IMR-90 (cell line): Measurements from ENCODE around the gene TRDN. TPM values are rescaled to one million over a fixed set of nuclear protein-coding genes. Genes with fewer than 3 reads are reported as not detected.

Experiments used
- ATAC-seq: fragments of 200-7000 bp; cut with Tn5 transposase; 2 replicates; pipeline ENCODE4 v1.9.1; 2020; ENCODE audit warnings: low read depth, mild to moderate bottlenecking, moderate library complexity
- BruUV-seq: library from RNA; stranded (reverse); fragments of 400-500 nt; replicated peaks from 2 replicates; lab custom pipeline; 2021; lab: Mats Ljungman, UMichigan
- CTCF ChIA-PET: fragments of 300-600 bp; formaldehyde crosslinking; extraction: SDS; loops from one replicate; lab custom pipeline; 2021; ENCODE audit warnings: antibody characterized with exemption; lab: Yijun Ruan, JAX
- POLR2A ChIA-PET: fragments of 300-600 bp; sonication (Branson Sonifier 250); formaldehyde crosslinking; loops from one replicate; lab custom pipeline; 2022; ENCODE audit warnings: antibody characterized with exemption; ENCODE audit not compliant: unreplicated experiment; lab: Charles Lee
- DNase-seq: peaks from one replicate; pipeline ENCODE4 v3.0.0; 2013
- H2AFZ ChIP-seq: replicated peaks from 2 replicates; pipeline ENCODE3; 2013; ENCODE audit warnings: low read length, mild to moderate bottlenecking; ENCODE audit not compliant: poor library complexity
- H2AK5ac ChIP-seq: 2 replicates; pipeline ENCODE4 v1.6.1; 2013; ENCODE audit warnings: low read depth, low read length, inconsistent platforms
- H2AK9ac ChIP-seq: replicated peaks from 2 replicates; pipeline ENCODE3; 2013; ENCODE audit warnings: mild to moderate bottlenecking, low read depth, low read length, moderate library complexity; ENCODE audit not compliant: poor library complexity
- H2BK120ac ChIP-seq: 2 replicates; pipeline ENCODE4 v1.6.1; 2013; ENCODE audit warnings: low read depth, low read length, inconsistent platforms
- H2BK15ac ChIP-seq: 3 replicates; pipeline ENCODE4 v1.6.1; 2013; ENCODE audit warnings: low read depth, low read length, inconsistent platforms
- H2BK20ac ChIP-seq: 2 replicates; pipeline ENCODE4 v1.6.1; 2013; ENCODE audit warnings: low read depth, mild to moderate bottlenecking, inconsistent platforms, low read length, moderate library complexity
- H2BK5ac ChIP-seq: 2 replicates; pipeline ENCODE4 v1.6.1; 2013; ENCODE audit warnings: mild to moderate bottlenecking, low read depth, low read length, inconsistent platforms; ENCODE audit not compliant: poor library complexity, severe bottlenecking
- H3K14ac ChIP-seq: replicated peaks from 2 replicates; pipeline ENCODE4 v1.6.1; 2013; ENCODE audit warnings: low read depth, low read length, inconsistent platforms
- H3K18ac ChIP-seq: 2 replicates; pipeline ENCODE4 v1.6.1; 2013; ENCODE audit warnings: low read depth, low read length, control low read depth
- H3K23ac ChIP-seq: 2 replicates; pipeline ENCODE4 v1.6.1; 2013; ENCODE audit warnings: low read depth, low read length, inconsistent platforms
- H3K27ac ChIP-seq: 2 replicates; pipeline ENCODE4 v1.5.1; 2013; ENCODE audit warnings: mild to moderate bottlenecking, control low read depth, low read length; ENCODE audit not compliant: insufficient read depth
- H3K27me3 ChIP-seq: 2 replicates; pipeline ENCODE4 v1.6.1; 2013; ENCODE audit warnings: low read length; ENCODE audit not compliant: control insufficient read depth, insufficient read depth
- H3K36me3 ChIP-seq: 2 replicates; pipeline ENCODE4 v1.6.1; 2013; ENCODE audit warnings: low read length, mixed read lengths; ENCODE audit not compliant: control insufficient read depth, insufficient read depth
- H3K4ac ChIP-seq: 2 replicates; pipeline ENCODE4 v1.6.1; 2013; ENCODE audit warnings: low read depth, low read length, inconsistent platforms
- H3K4me1 ChIP-seq: 2 replicates; pipeline ENCODE4 v1.6.1; 2013; ENCODE audit warnings: low read length, mixed read lengths; ENCODE audit not compliant: control insufficient read depth, insufficient read depth
- H3K4me2 ChIP-seq: 2 replicates; pipeline ENCODE4 v1.6.1; 2013; ENCODE audit warnings: low read depth, mild to moderate bottlenecking, control low read depth, low read length, moderate library complexity
- H3K4me3 ChIP-seq: 2 replicates; pipeline ENCODE4 v1.5.1; 2013; ENCODE audit warnings: low read depth, mild to moderate bottlenecking, control low read depth, low read length, moderate library complexity; ENCODE audit not compliant: insufficient read depth
- H3K56ac ChIP-seq: 2 replicates; pipeline ENCODE4 v1.6.1; 2013; ENCODE audit warnings: low read length, inconsistent platforms; ENCODE audit not compliant: insufficient read depth; ENCODE audit errors: extremely low read depth
- H3K79me1 ChIP-seq, 2 experiments: 2 replicates each; pipeline ENCODE4 v1.6.1; 2013; ENCODE audit warnings: low read length in 2 of 2, inconsistent platforms in 1 of 2, low read depth in 1 of 2
- H3K9ac ChIP-seq: 2 replicates; pipeline ENCODE4 v1.6.1; 2013; ENCODE audit warnings: low read depth, low read length, control low read depth
- H3K9me1 ChIP-seq: 2 replicates; pipeline ENCODE4 v1.6.1; 2013; ENCODE audit warnings: low read length, inconsistent platforms; ENCODE audit not compliant: insufficient read depth
- H3K9me3 ChIP-seq: 2 replicates; pipeline ENCODE4 v1.6.1; 2013; ENCODE audit warnings: low read length; ENCODE audit not compliant: control insufficient read depth, insufficient read depth
- H4K20me1 ChIP-seq: 2 replicates; pipeline ENCODE4 v1.6.1; 2013; ENCODE audit warnings: low read length, inconsistent platforms; ENCODE audit not compliant: insufficient read depth
- H4K5ac ChIP-seq: 2 replicates; pipeline ENCODE4 v1.6.1; 2013; ENCODE audit warnings: mild to moderate bottlenecking, low read depth, low read length, control low read depth
- H4K8ac ChIP-seq, 2 experiments: 2 replicates each; pipeline ENCODE4 v1.6.1; 2013; ENCODE audit warnings: low read depth in 2 of 2, low read length in 2 of 2, control low read depth in 1 of 2, inconsistent platforms in 1 of 2
- H4K91ac ChIP-seq: 2 replicates; pipeline ENCODE4 v1.6.1; 2013; ENCODE audit warnings: low read depth, low read length, inconsistent platforms; ENCODE audit not compliant: insufficient read depth
- CEBPB ChIP-seq: IDR thresholded peaks from 2 replicates; pipeline ENCODE4 v1.6.1; 2012; ENCODE audit warnings: low read depth, low read length, improper control_type of control experiment
- ELK1 ChIP-seq: fragments of 150-350 bp; IDR thresholded peaks from 2 replicates; pipeline ENCODE4 v1.6.1; 2016; ENCODE audit warnings: low read depth, mild to moderate bottlenecking, low read length, moderate library complexity, borderline replicate concordance
- WGBS, 2 experiments: methylation state at CpG; one replicate each; pipeline versions ENCODE4 v1.1.5 to v1.1.7; 2013; ENCODE audit warnings: missing lambda C conversion rate in 2 of 2; ENCODE audit not compliant: insufficient read length in 1 of 2; ENCODE audit errors: extremely low coverage in 2 of 2; 5-methylcytosine and 5-hydroxymethylcytosine counted together
- dilution Hi-C: fragments of 300-500 bp; cut with HindIII; formaldehyde crosslinking; loops from one replicate; pipeline ENCODE4 v1.14.3; 2018; ENCODE audit warnings: low sequenced_read_pairs; ENCODE audit not compliant: unreplicated experiment
- in situ Hi-C: fragments of 300-500 bp; cut with MboI; formaldehyde crosslinking; loops from 3 replicates; pipeline ENCODE4 v1.14.3; 2019; ENCODE audit warnings: low sequenced_read_pairs, inconsistent platforms, mixed read lengths
- intact Hi-C: fragments of 100-400 bp; cut with micrococcal nuclease; formaldehyde crosslinking; loops from 2 replicates; pipeline ENCODE4 v1.10.0; 2022
- polyA plus RNA-seq, 3 experiments: library from polyadenylated mRNA; depleted of rRNA; stranded (reverse); fragments of >200 nt; gene quantifications; 2 replicates each; pipeline ENCODE4 v1.2.3, GENCODE V29; 2012; ENCODE audit warnings: low replicate concordance in 1 of 3
- total RNA-seq: library from RNA; depleted of rRNA; stranded (reverse); fragments of >200 nt; gene quantifications from 2 replicates; pipeline ENCODE4 v1.2.3, GENCODE V29; 2012

TRDN gene
- total and polyA plus RNA-seq, 2 of the 4 experiments (the other 2 are of a cell fraction) = not detected

DNA sequence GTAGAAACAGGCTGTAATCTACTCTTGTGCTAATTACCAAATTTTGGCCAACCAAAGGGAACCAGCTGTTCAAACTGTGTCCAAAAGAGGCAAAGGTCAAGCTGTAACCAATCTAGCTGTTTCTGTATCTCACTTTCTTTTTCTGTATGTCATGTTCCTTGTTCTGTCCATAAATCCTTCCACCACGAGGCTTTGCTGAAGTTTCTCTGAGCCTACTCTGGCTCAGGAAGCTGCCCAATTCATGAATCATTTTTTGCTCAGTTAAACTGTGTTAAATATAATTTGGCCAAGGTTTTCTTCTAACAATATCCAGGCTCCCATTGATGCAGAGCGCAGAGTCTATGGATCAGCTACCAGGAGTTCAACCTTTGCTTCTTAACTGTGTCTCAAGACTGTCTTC, 272.8 kb downstream of the TRDN start:
- no peaks in the 10 kb centered on the region for H3K4me1 ChIP-seq
- no peak overlapping the region for H4K5ac ChIP-seq
- no peak overlapping the region for H3K56ac ChIP-seq
- no peak overlapping the region for H3K9ac ChIP-seq
- BruUV-seq = no TSS peak
- H3K4me3 ChIP-seq = no peak overlapping the region
- H3K27ac ChIP-seq = no peak overlapping the region
- intact Hi-C loops (no loop called here), dilution Hi-C loops (no loop called here), in situ Hi-C loops (no loop called here)
- H3K23ac ChIP-seq = no peak overlapping the region
- H3K9me3 ChIP-seq = 0 out of 2 replicates have a peak, but pooled peaks cover 2% of the 10 kb centered on the region
- H2BK5ac ChIP-seq = no peak overlapping the region
- H3K36me3 ChIP-seq = no peaks in the 10 kb centered on the region
- no peak overlapping the region for H2BK20ac ChIP-seq
- no peak overlapping the region for H4K91ac ChIP-seq
- CTCF ChIA-PET = no interaction called here
- DNase-seq (no peak), ATAC-seq (no peak)
- H3K79me1 ChIP-seq = no peaks in the 10 kb centered on the region
- H4K20me1 ChIP-seq = no peaks in the 10 kb centered on the region
- no peak overlapping the region for H3K4me2 ChIP-seq
- no CpG with 5 or more reads among the region's 2 CpGs for WGBS, 2 experiments
- H2AK9ac ChIP-seq = no peak overlapping the region
- TF ChIP-seq ELK1 (no peak), CEBPB (no peak)
- H4K8ac ChIP-seq = no peak overlapping the region
- no peak overlapping the region for H2BK15ac ChIP-seq
- no peak overlapping the region for H3K14ac ChIP-seq
- POLR2A ChIA-PET = no interaction called here
- no peaks in the 10 kb centered on the region for H3K9me1 ChIP-seq
- H2AFZ ChIP-seq = no peak overlapping the region
- H2AK5ac ChIP-seq = no peak overlapping the region
- H3K18ac ChIP-seq = no peak overlapping the region
- no peaks in the 10 kb centered on the region for H3K27me3 ChIP-seq
- no peak overlapping the region for H3K4ac ChIP-seq
- H2BK120ac ChIP-seq = no peak overlapping the region
